DOHH2 (cell line): ENCODE data around the gene HEXIM2.

Source experiments
- H3F3A ChIP-seq: fragments of 200-600 bp; sonication (generic), shearing (Covaris generic); 2 replicates; pipeline ENCODE4 v1.6.0; 2016; ENCODE audit warnings: antibody characterized with exemption, mild to moderate bottlenecking; ENCODE audit not compliant: control insufficient read depth, insufficient read depth
- H3K27ac ChIP-seq: fragments of 200-600 bp; sonication (generic); 2 replicates; pipeline ENCODE4 v1.5.1; 2014; ENCODE audit warnings: low read depth, mild to moderate bottlenecking, low read length, moderate library complexity
- H3K27me3 ChIP-seq: fragments of 200-600 bp; sonication (generic); 2 replicates; pipeline ENCODE4 v1.6.1; 2014; ENCODE audit warnings: mild to moderate bottlenecking, low read length, mixed read lengths; ENCODE audit not compliant: control insufficient read depth
- H3K36me3 ChIP-seq: fragments of 200-600 bp; sonication (generic); 2 replicates; pipeline ENCODE4 v1.6.1; 2014; ENCODE audit warnings: mild to moderate bottlenecking, low read length, moderate library complexity, mixed read lengths; ENCODE audit not compliant: control insufficient read depth
- H3K4me1 ChIP-seq: fragments of 200-600 bp; sonication (generic); 2 replicates; pipeline ENCODE4 v1.6.1; 2014; ENCODE audit warnings: mild to moderate bottlenecking, low read length, mixed read lengths; ENCODE audit not compliant: control insufficient read depth
- H3K4me2 ChIP-seq: fragments of 200-600 bp; sonication (generic); 2 replicates; pipeline ENCODE4 v1.6.0; 2014; ENCODE audit warnings: mild to moderate bottlenecking, low read length, moderate library complexity
- H3K4me3 ChIP-seq: fragments of 200-600 bp; sonication (generic); 2 replicates; pipeline ENCODE4 v1.5.1; 2014; ENCODE audit warnings: mild to moderate bottlenecking, low read length, mixed read lengths
- H3K79me2 ChIP-seq: fragments of 200-600 bp; sonication (generic); 2 replicates; pipeline ENCODE4 v1.6.1; 2014; ENCODE audit warnings: mild to moderate bottlenecking, low read length, mixed read lengths; ENCODE audit not compliant: control insufficient read depth
- H3K9me2 ChIP-seq: fragments of 200-600 bp; sonication (generic); replicated peaks from 2 replicates; pipeline ENCODE4 v1.6.1; 2014; ENCODE audit warnings: mild to moderate bottlenecking, low read length, mixed read lengths; ENCODE audit not compliant: control insufficient read depth
- H3K9me3 ChIP-seq: fragments of 200-600 bp; sonication (generic); 2 replicates; pipeline ENCODE4 v1.6.1; 2014; ENCODE audit warnings: antibody characterized with exemption, low read length, mixed read lengths; ENCODE audit not compliant: control insufficient read depth, insufficient read depth
- H4K20me1 ChIP-seq: fragments of 200-600 bp; sonication (generic); 2 replicates; pipeline ENCODE4 v1.6.0; 2014; ENCODE audit warnings: low read depth, mild to moderate bottlenecking, antibody characterized with exemption, low read length, moderate library complexity; ENCODE audit not compliant: control insufficient read depth, insufficient read depth
- CTCF ChIP-seq: fragments of 200-600 bp; sonication (generic); IDR thresholded peaks from one replicate; pipeline ENCODE4 v1.5.1; 2014; ENCODE audit warnings: antibody characterized with exemption, mild to moderate bottlenecking, low read depth, low read length; ENCODE audit not compliant: poor library complexity, severe bottlenecking
- EZH2phosphoT487 ChIP-seq: fragments of 200-600 bp; sonication (generic); IDR thresholded peaks from 2 replicates; pipeline ENCODE4 v1.6.1; 2017; ENCODE audit warnings: borderline replicate concordance, mild to moderate bottlenecking, antibody characterized with exemption, low read length, moderate library complexity, mixed read lengths

HEXIM2 gene

GRCh38 chr17:45139533-45139920, 22.1 kb upstream of the HEXIM2 start:
- no peak overlapping the region for H3K27ac ChIP-seq

GRCh38 chr17:45143094-45143670, 18.5 kb upstream of the HEXIM2 start:
- Histone ChIP-seq H3K27me3 (peaks cover 31% of the 10 kb centered on the region), H3K27ac (no peak overlapping the region)

More at GRCh38 chr17:45139533-45139920, 22.1 kb upstream of the HEXIM2 start:
- no peak overlapping the region for H3K4me3 ChIP-seq
- peaks cover 23% of the 10 kb centered on the region for H3K4me1 ChIP-seq
- no peaks in the 10 kb centered on the region for H3K36me3 ChIP-seq
- no peaks in the 10 kb centered on the region for H3K79me2 ChIP-seq
- no peaks in the 10 kb centered on the region for H3K9me3 ChIP-seq
- H3K9me2 ChIP-seq = no peaks in the 10 kb centered on the region
- peaks cover 6% of the 10 kb centered on the region; the same call in 1 of the 2 replicates for H3F3A ChIP-seq
- H3K27me3 ChIP-seq = peaks cover 18% of the 10 kb centered on the region
- H3K4me2 ChIP-seq = no peak overlapping the region
- H4K20me1 ChIP-seq = no peaks in the 10 kb centered on the region
- TF ChIP-seq CTCF = no peak
- TF ChIP-seq EZH2phosphoT487 = no peak

GRCh38 chr17:45143767-45144198, 17.9 kb upstream of the HEXIM2 start:
- H3F3A ChIP-seq = peaks cover 6% of the 10 kb centered on the region; the same call in 1 of the 2 replicates
- H3K4me1 ChIP-seq = peaks cover 24% of the 10 kb centered on the region
- peaks cover 3% of the 10 kb centered on the region; the same call in 1 of the 2 replicates for H3K79me2 ChIP-seq
- no peaks in the 10 kb centered on the region for H4K20me1 ChIP-seq
- H3K4me2 ChIP-seq = peak overlapping the region; percentile 48
- no peaks in the 10 kb centered on the region for H3K9me3 ChIP-seq
- no peak overlapping the region for H3K27ac ChIP-seq
- peak overlapping the region; percentile 21 for H3K4me3 ChIP-seq
- H3K9me2 ChIP-seq = no peaks in the 10 kb centered on the region
- peaks cover 31% of the 10 kb centered on the region for H3K27me3 ChIP-seq
- TF ChIP-seq CTCF (no peak), EZH2phosphoT487 (no peak)
- no peaks in the 10 kb centered on the region for H3K36me3 ChIP-seq

More at GRCh38 chr17:45143094-45143670, 18.5 kb upstream of the HEXIM2 start:
- Histone ChIP-seq H3K36me3 (no peaks in the 10 kb centered on the region), H4K20me1 (no peaks in the 10 kb centered on the region), H3K4me2 (no peak overlapping the region), H3F3A (peaks cover 6% of the 10 kb centered on the region; the same call in 1 of the 2 replicates), H3K4me3 (0 out of 2 replicates have a peak overlapping the region, but pooled peaks have one; percentile 21), H3K9me3 (no peaks in the 10 kb centered on the region), H3K79me2 (0 out of 2 replicates have a peak, but pooled peaks cover 2% of the 10 kb centered on the region), H3K4me1 (peaks cover 23% of the 10 kb centered on the region), H3K9me2 (no peaks in the 10 kb centered on the region)
- no peak for TF ChIP-seq EZH2phosphoT487
- TF ChIP-seq CTCF = no peak
